ENCODE data around the gene APOB. TPM values are rescaled to one million over a fixed set of nuclear protein-coding genes. Genes with fewer than 3 reads are reported as not detected.
A peak's percentile ranks its signal among the peaks of the same experiment; 100 is the strongest.

APOB gene
- total RNA-seq, 1 experiment from 2014 or later, result 0.17 TPM

DNA sequence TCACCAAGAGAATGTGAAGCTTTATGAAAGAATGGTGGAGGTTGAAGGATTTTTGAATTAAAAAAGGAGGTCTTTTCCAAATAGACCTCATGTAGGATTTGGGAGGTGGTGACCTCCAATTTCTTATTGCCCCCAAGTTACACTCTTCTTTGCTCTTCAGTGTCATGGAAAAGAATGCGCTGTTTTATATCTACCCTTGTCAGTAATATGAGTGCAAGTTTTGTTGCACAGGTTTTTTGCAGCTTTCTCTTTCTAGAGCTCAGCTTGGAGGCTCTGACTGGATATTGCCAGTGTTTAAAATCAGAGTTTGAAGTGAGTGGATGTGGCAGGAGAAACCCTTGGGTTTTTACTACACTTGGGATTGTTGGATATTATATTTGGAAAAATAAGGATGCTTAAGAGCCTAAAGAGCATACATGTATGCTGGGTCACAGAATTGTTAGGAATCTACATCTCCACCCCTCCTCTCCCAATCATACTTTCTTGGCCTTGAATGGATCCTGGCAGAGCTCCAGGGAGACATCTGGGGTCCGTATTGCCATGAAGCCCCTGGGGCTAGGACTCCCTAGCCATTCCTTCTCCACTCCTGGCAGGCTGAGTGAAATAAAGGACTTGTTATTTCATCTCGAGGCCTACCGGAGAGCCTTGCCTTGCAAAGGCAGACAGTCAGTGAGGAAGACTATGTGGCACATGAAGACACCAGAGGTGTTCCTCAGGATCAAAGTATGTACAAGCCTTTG is 43.8 kb downstream of the APOB start:
- no peak for DNase-seq
- no peak overlapping the region for H3K4me3 ChIP-seq (ENCODE audit: insufficient read depth, low read depth, low read length)
- no peaks in the 10 kb centered on the region for H3K36me3 ChIP-seq (replicated peaks; ENCODE audit: control insufficient read depth, insufficient read depth, low read length)
- no peaks in the 10 kb centered on the region for H3K27me3 ChIP-seq (ENCODE audit: control insufficient read depth, insufficient read depth, low read length)

DNA sequence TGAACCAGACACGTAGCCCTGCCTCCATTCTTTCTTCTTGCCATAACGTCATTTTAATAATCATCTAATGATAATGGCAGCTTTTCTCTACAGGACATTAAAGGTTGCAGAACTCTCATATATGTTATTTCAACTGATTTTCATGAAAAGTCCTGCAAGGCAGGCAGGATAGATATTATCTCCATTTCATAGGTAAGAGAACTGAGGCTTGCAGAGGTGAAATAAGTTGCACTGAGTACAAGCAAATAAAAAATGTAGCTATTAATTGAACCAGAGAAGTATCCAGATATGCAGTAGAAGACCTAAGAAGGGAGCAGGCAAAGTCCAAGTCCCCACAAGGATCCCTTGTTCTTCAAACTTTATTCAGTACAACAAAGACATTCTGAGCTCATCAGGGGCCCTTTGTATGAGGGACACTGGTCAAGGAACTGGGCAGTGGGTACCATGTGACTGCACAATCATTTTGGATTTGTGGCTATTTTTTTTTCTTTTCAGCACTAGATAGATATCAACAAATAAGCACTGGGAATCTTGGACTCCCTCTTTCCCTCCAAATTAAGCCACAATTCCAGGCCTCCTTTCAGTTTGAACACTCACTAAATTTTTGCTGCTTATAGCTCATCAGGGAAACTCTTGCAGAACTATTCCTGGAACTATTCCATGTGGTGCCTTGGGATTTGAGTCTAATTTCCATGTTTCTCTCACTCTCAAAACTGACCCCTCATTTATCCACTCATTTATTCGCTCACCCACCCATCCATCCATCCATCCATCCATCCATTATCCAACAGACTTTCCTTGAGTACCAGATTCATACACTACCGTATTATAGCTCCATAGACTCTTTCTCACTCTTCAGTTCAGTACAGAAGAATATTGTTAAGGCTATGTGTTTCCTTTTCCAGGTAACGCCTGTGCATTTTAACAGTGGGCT is 44.6 kb downstream of the APOB start:
- H3K36me3 ChIP-seq (replicated peaks; ENCODE audit: control insufficient read depth, insufficient read depth, low read length), result no peaks in the 10 kb centered on the region
- H3K4me3 ChIP-seq (ENCODE audit: insufficient read depth, low read depth, low read length), result no peak overlapping the region
- H3K27me3 ChIP-seq (ENCODE audit: control insufficient read depth, insufficient read depth, low read length), result no peaks in the 10 kb centered on the region
- no peak for DNase-seq

DNA sequence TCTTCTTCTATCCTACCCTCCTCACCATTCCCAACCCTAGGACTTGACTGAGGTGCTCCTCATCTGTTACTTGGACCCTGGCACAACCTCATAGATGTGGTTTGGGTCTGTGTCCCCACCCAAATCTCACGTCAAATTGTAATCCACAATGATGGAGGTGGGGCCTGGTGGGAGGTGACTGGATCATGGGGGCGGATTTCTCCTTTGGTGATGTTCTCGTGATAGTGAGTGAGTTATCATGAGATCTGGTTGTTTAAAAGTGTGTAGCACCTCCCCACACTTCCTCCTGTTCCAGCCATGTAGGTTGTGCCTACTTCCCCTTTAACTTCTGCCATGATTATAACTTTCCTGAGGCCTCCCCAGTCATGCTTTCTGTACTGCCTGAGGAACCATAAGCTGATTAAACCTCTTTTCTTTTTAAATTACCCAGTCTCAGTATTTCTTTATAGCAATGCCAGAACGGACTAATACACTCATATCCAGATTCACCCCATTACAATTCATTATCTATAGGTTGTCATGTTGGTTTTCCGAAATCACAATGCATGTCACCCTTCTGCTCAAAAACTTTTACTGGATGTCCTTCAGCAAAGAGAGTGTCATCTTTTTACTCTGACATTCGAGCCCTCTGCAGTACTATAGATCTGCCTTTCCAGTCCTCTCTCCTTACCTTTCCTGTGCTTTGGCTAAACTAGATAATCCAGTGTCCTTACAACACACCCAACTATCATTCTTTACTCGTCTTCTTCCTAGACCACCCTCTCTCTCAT is 45.7 kb downstream of the APOB start:
- Histone ChIP-seq H3K4me3 (ENCODE audit: insufficient read depth, low read depth, low read length) (no peak overlapping the region), H3K36me3 (replicated peaks; ENCODE audit: control insufficient read depth, insufficient read depth, low read length) (no peaks in the 10 kb centered on the region), H3K27me3 (ENCODE audit: control insufficient read depth, insufficient read depth, low read length) (no peaks in the 10 kb centered on the region)
- no peak for DNase-seq

DNA sequence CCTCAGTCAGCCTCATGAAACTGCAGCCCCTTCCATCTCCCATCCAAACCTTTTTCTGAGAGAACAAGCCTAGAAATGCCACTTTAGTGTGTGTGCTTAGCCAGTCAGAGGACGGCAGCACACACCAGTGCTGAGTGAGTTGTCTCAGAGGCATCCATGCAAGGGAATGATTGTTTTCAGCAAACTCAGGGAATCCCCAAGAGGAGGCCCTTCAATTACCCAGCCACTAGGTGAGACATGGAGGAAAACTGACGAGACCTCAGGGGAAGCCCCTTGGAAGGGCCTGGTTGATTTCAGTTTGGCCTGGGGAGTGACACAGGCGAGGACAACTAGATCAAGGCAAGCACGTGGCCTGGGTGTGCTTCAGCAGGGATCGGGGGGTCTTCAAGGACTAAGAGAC is 49.7 kb downstream of the APOB start:
- H3K36me3 ChIP-seq (replicated peaks; ENCODE audit: control insufficient read depth, insufficient read depth, low read length), result no peaks in the 10 kb centered on the region
- no peak for DNase-seq
- H3K4me3 ChIP-seq (ENCODE audit: insufficient read depth, low read depth, low read length), result no peak overlapping the region
- no peaks in the 10 kb centered on the region for H3K27me3 ChIP-seq (ENCODE audit: control insufficient read depth, insufficient read depth, low read length)

DNA sequence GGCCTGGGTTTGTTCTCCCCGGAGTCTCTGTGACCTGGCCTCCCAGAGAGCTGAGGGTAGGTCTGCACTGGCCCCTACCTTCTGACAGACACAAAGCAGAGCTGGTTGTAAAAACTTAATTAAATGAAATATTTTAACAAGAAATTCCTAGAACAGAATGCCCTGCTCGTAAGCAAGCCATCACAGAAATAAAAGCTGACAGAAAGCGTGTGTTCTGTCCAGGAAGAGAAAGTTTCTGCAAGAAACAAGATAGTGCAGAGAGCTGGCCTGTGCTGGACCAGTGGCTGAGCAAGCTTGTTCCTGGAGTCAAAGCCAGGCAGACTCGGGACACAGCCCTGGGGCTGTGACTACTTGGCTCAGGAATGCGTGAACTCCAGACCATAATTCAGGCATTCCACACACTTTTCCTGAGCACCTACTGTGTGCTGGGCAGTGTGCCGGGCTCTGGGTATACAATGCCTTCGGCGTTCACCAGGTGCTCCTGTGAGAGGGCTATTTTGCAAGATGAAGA is 51.6 kb downstream of the APOB start:
- DNase-seq, result no peak
- no peak overlapping the region for H3K4me3 ChIP-seq (ENCODE audit: insufficient read depth, low read depth, low read length)
- H3K27me3 ChIP-seq (ENCODE audit: control insufficient read depth, insufficient read depth, low read length), result no peaks in the 10 kb centered on the region

DNA sequence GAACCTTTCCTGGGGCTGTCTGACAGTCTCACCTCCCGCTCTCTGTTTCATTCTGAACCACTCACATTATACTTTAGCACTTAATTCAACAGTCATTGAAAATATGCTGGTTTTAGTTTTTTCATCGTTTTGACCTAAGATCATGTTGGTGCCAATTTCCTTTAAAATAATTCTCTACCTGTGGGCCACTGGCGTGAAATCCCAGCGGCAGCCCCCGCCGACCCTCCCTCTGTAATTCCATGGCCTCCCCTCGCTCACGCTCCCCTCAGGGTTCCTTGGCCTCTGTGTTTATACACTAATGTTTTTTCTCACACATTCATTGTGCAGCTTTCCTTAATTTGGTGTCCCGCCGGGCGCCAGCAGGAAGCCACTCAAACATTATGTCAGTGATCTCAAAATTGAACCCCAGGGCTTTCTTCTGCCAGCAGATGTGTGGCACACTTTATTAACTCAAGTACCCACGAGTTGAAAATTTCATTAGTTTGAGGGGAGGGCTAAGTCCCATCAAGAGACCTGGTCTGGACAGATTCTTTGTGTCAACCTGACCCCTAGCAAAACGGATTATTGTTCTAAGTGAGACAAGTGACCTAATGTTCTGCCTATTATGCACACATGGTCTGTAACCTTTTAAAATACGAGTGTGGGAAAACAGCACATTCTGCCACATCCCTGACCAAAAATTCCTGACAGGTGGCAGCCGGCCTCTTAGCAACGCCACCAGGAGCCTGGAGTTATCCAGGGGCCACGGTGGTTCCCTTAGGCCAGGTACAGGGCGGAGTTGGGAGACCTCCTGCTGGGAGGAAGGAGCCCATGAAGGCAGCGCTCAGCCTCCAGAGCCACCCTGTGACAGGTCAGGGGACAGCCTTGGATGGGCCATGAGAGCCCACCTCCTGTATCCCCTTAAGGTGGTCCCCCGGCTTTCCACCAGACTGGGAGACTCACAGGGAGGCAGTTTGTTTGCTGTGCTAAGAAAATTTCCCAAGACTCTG is 53.1 kb downstream of the APOB start:
- no peak for DNase-seq
- Histone ChIP-seq H3K27me3 (ENCODE audit: control insufficient read depth, insufficient read depth, low read length) (no peaks in the 10 kb centered on the region), H3K36me3 (replicated peaks; ENCODE audit: control insufficient read depth, insufficient read depth, low read length) (no peaks in the 10 kb centered on the region), H3K4me3 (ENCODE audit: insufficient read depth, low read depth, low read length) (no peak overlapping the region)

More for the DNA sequence above, 51.6 kb downstream of the APOB start:
- H3K36me3 ChIP-seq (replicated peaks; ENCODE audit: control insufficient read depth, insufficient read depth, low read length), result no peaks in the 10 kb centered on the region

DNA sequence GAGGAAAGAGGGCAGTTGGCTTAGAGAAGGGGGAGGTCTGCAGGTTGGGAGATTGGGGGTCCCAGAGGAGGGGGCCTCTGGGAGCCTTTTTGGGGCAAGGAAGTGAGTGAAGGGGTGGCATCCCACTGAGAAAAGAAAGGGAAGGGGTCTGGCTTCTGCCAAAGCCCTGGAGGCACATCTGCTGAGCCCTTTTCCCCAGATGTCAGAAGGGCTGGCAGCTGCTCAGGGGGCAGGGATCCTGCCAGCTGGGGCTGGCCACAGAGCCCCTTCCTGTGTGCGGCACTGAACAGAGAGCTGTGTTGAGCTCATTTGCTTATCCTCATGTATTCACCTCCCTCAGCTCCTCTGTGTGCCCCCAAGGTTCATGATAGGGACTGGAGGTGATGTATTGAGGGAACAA is 54.5 kb downstream of the APOB start:
- no peaks in the 10 kb centered on the region for H3K36me3 ChIP-seq (replicated peaks; ENCODE audit: control insufficient read depth, insufficient read depth, low read length)
- no peak for DNase-seq
- H3K27me3 ChIP-seq (ENCODE audit: control insufficient read depth, insufficient read depth, low read length), result no peaks in the 10 kb centered on the region
- H3K4me3 ChIP-seq (ENCODE audit: insufficient read depth, low read depth, low read length), result no peak overlapping the region

DNA sequence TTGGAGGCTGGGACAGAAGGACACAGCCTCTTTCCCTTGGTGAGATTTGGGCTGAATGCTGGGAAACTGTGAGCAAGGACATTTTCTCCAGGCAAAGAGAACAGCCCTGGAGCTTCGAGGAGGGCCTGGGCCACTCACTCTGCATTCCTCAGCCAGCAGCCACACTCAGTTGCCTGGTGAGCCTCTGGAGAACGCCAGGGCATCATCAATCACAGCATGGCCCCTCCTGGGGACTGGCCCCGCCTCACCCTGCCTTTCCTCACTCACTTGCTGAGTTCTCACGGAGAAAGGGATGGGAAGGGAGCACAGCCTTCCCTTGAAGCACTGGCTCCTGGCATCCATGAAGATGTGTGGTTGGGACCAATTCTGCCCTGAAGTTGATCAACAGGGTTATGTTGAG is 55.0 kb downstream of the APOB start:
- no peaks in the 10 kb centered on the region for H3K27me3 ChIP-seq (ENCODE audit: control insufficient read depth, insufficient read depth, low read length)
- H3K4me3 ChIP-seq (ENCODE audit: insufficient read depth, low read depth, low read length), result no peak overlapping the region
- H3K36me3 ChIP-seq (replicated peaks; ENCODE audit: control insufficient read depth, insufficient read depth, low read length), result no peaks in the 10 kb centered on the region
- peak; percentile 43 for DNase-seq

DNA sequence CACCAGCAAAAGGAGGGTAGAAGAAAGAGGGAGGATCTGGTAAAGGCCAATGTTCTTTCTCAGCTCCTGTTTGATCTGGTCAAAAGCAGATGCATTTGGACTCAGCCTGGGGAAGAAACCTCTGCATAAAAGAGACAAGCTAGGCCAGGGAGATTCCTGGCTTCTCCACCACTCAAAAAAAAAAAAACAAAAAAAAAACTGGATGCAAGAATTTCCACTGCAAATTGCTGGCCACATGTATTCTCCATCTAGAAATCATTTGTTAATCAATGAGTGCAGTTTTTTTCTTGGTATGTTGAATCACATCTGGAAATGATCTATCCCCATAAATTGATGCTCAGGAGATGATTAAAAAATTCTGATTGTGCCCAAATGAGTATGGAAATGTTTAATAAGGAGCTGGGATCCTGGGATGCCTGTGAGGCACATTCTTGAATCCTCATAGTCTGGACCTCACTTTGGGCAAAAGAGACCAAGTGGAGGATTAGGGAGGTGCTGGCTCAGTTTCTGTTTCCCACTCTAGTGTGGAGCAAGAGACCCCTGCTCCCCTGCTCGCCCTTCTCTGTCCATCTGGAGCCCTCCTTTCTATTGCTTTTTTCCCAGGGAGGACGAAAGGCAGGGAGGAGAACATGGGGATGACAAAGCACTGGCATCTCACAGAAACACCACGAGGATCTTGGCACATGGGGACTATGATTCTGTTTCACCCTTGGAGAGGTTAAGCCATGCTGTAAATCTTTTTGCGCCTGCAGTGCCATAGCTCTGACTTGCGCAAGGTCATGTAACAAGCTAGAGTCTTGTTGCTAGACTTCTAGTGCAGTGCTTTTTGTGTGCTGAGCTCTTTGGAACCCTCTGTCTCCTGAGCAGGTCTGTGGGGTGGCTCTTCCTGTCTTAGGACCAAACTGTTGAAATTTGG is 57.6 kb downstream of the APOB start:
- no peaks in the 10 kb centered on the region for H3K27me3 ChIP-seq (ENCODE audit: control insufficient read depth, insufficient read depth, low read length)
- DNase-seq, result no peak

DNA sequence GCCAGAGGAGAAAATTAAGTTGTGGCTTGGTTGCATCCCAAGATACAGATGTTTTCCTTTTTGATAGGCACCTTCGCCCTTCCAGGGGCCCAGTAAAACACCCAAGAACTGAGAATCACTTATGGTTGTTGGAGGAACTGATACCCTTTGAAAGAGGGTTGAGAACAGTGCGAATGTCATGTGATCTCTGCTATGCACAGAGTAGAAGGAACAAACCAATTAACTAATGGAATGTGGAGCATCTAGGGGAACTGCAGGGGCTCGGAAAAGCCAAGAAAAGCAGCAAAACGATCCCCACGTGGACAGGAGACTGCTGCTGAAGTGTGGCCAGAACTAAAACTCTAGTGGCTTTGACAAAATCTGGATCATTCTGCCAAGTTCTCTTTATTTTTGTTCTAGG is 58.8 kb downstream of the APOB start:
- no peaks in the 10 kb centered on the region for H3K27me3 ChIP-seq (ENCODE audit: control insufficient read depth, insufficient read depth, low read length)
- no peak for DNase-seq
- no peak overlapping the region for H3K4me3 ChIP-seq (ENCODE audit: insufficient read depth, low read depth, low read length)
- no peaks in the 10 kb centered on the region for H3K36me3 ChIP-seq (replicated peaks; ENCODE audit: control insufficient read depth, insufficient read depth, low read length)

More for the DNA sequence above, 57.6 kb downstream of the APOB start:
- no peaks in the 10 kb centered on the region for H3K36me3 ChIP-seq (replicated peaks; ENCODE audit: control insufficient read depth, insufficient read depth, low read length)
- H3K4me3 ChIP-seq (ENCODE audit: insufficient read depth, low read depth, low read length), result no peak overlapping the region

DNA sequence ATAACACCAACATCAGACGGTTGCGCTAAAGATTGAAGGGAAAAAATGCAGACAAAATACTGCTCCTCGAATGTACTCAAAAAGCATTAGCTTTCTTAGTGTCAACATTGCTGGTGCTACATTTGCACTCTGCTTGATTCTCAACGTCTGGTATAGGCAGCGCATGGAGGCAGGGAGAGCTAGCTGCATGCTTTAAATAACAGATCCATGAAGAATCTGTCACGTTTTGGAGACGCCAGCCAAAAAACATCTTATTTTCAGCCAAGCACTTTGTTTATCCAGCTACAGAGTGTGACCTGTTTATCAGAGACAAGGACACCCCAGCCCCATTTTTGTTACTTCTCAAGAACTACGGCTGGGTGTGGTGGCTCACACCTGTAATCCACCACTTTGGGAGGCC is 59.5 kb downstream of the APOB start:
- no peaks in the 10 kb centered on the region for H3K27me3 ChIP-seq (ENCODE audit: control insufficient read depth, insufficient read depth, low read length)
- no peak for DNase-seq
- no peak overlapping the region for H3K4me3 ChIP-seq (ENCODE audit: insufficient read depth, low read depth, low read length)
- no peaks in the 10 kb centered on the region for H3K36me3 ChIP-seq (replicated peaks; ENCODE audit: control insufficient read depth, insufficient read depth, low read length)

DNA sequence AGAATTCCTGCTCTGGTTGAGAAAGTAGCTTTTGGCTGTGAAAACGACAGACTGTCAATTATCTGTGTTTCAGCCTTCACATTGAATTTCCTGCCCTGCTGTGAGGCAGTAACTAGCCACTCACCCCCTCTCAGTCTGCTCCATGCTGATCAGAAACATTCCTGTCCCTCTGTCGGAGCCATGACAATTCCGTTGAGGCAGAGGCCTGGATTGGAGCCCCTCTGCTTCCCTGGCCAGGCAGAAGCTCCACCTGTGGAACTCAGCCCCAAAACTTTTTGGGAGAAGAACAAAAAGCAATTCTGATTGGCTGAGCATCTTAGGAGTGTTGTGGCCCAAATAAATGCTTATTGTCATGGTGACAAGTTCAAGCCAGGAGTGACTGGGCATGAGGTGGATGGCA is 60.0 kb downstream of the APOB start:
- DNase-seq, result no peak
- no peaks in the 10 kb centered on the region for H3K36me3 ChIP-seq (replicated peaks; ENCODE audit: control insufficient read depth, insufficient read depth, low read length)
- H3K4me3 ChIP-seq (ENCODE audit: insufficient read depth, low read depth, low read length), result no peak overlapping the region
- no peaks in the 10 kb centered on the region for H3K27me3 ChIP-seq (ENCODE audit: control insufficient read depth, insufficient read depth, low read length)

DNA sequence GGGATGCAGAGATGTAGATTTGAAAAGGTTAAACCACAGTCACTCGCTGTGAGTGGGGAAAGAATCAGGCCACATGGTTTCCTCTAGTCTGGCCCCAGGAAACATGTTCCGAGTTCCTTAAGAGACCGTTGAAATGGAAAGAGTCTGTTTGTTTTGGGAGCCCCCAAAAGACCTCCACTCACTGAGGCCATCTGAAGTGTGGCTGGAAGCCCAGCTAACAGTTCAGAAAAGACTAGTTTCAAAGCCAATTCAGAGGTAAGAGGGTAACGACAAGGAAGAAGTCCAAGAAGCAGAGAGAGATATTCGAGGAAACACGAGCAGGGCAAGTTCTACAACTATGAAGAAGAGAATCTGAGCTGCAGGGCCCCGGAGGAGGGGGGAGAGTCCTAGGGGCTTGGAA is 61.0 kb downstream of the APOB start:
- Histone ChIP-seq H3K36me3 (replicated peaks; ENCODE audit: control insufficient read depth, insufficient read depth, low read length) (no peaks in the 10 kb centered on the region), H3K27me3 (ENCODE audit: control insufficient read depth, insufficient read depth, low read length) (no peaks in the 10 kb centered on the region), H3K4me3 (ENCODE audit: insufficient read depth, low read depth, low read length) (no peak overlapping the region)
- DNase-seq, result no peak

Measured in H7 (cell line).